Activated naive CD8-positive, alpha-beta T cell treated with anti-CD3 and anti-CD28 coated beads, Interleukin-2, amount 10 ng/mL, durations not matched to agents 7 days and 5 days (primary cell): ENCODE results near the gene RNU2-63P. TPM values are rescaled to one million over a fixed set of nuclear protein-coding genes. Genes with fewer than 3 reads are reported as not detected.
A peak's percentile ranks its signal among the peaks of the same experiment; 100 is the strongest.
"Not testable (repeated sequence)": the region's sequence is repeated elsewhere in the genome, so short reads cannot be mapped to it uniquely, and the experiment has no call there.

Source experiments
- ATAC-seq: fragments of 150-1000 bp; cut with Tn5 transposase; one replicate; pipeline ENCODE4 v1.10.0; 2021; ENCODE audit warnings: low read depth, moderate library complexity
- POLR2A ChIA-PET: fragments of 350-600 bp; sonication (Branson Sonifier 250); formaldehyde crosslinking; loops from one replicate; lab custom pipeline; 2021; ENCODE audit warnings: antibody characterized with exemption; lab: Charles Lee
- DNase-seq: peaks from one replicate; pipeline ENCODE4 v3.0.0; 2021
- H3K27ac Mint-ChIP-seq: one replicate; pipeline ENCODE4 v1.8.0; 2022; ENCODE audit warnings: mild to moderate bottlenecking, mixed read lengths
- H3K27me3 Mint-ChIP-seq: one replicate; pipeline ENCODE4 v1.8.0; 2022; ENCODE audit warnings: mild to moderate bottlenecking, moderate library complexity, mixed read lengths
- H3K36me3 Mint-ChIP-seq: one replicate; pipeline ENCODE4 v1.8.0; 2021; ENCODE audit warnings: mild to moderate bottlenecking, mixed read lengths
- H3K4me1 Mint-ChIP-seq: one replicate; pipeline ENCODE4 v1.8.0; 2021; ENCODE audit warnings: mixed read lengths
- H3K4me3 Mint-ChIP-seq: one replicate; pipeline ENCODE4 v1.8.0; 2022; ENCODE audit warnings: mild to moderate bottlenecking, moderate library complexity, mixed read lengths
- H3K9me3 Mint-ChIP-seq: one replicate; pipeline ENCODE4 v1.8.0; 2021; ENCODE audit warnings: mixed read lengths
- total RNA-seq, 2 experiments: library from RNA; stranded (reverse); gene quantifications; one replicate each; pipeline ENCODE4 v1.2.3, GENCODE V29; 2021

RNU2-63P gene
- total RNA-seq, 2 experiments from 2014 or later, result 21.5 to 24.3 TPM

GRCh38 chr2:88018909-88019308 is 2.6 kb upstream of the RNU2-63P start:
- POLR2A ChIA-PET, result no interaction called here
- H3K9me3 Mint-ChIP-seq, result peaks cover 5% of the 10 kb centered on the region
- no peak overlapping the region for H3K27ac Mint-ChIP-seq
- peaks cover 4% of the 10 kb centered on the region for H3K36me3 Mint-ChIP-seq
- H3K4me3 Mint-ChIP-seq, result no peak overlapping the region
- peaks cover 1% of the 10 kb centered on the region for H3K27me3 Mint-ChIP-seq
- H3K4me1 Mint-ChIP-seq, result peaks cover 18% of the 10 kb centered on the region
- DNase-seq, result no peak
- no peak for ATAC-seq

- H3K27me3 Mint-ChIP-seq, ATAC-seq, H3K9me3 Mint-ChIP-seq, H3K27ac Mint-ChIP-seq, H3K36me3 Mint-ChIP-seq, DNase-seq, POLR2A ChIA-PET: not testable (repeated sequence)
- Mint-ChIP-seq H3K4me1 (peaks cover 18% of the 10 kb centered on the region), H3K4me3 (peak overlapping the region; percentile 98)
Measured at GRCh38 chr2:88018077-88018805, 1.9 kb upstream of the RNU2-63P start.

GRCh38 chr2:88017780-88018038 is 1.4 kb upstream of the RNU2-63P start:
- ATAC-seq, DNase-seq, H3K36me3 Mint-ChIP-seq, H3K9me3 Mint-ChIP-seq, H3K27me3 Mint-ChIP-seq, POLR2A ChIA-PET: not testable (repeated sequence)
- peak overlapping the region; percentile 98 for H3K4me3 Mint-ChIP-seq
- H3K4me1 Mint-ChIP-seq, result peaks cover 18% of the 10 kb centered on the region
- peak overlapping the region; percentile 96 for H3K27ac Mint-ChIP-seq

- H3K27me3 Mint-ChIP-seq, result peaks cover 3% of the 10 kb centered on the region
- H3K4me1 Mint-ChIP-seq, result peaks cover 18% of the 10 kb centered on the region
- H3K4me3 Mint-ChIP-seq, result peak overlapping the region; percentile 98
- no peak for DNase-seq
- POLR2A ChIA-PET, result interaction anchor here (0.6 to 2.4 kb wide), 9 partner anchors 9 to 155 kb away, joined by 3 to 12 read pairs (median 4); no protein-coding TSS in a partner anchor
- peak; percentile 65 for ATAC-seq
- peaks cover 4% of the 10 kb centered on the region for H3K36me3 Mint-ChIP-seq
- peaks cover 5% of the 10 kb centered on the region for H3K9me3 Mint-ChIP-seq
- H3K27ac Mint-ChIP-seq, result peak overlapping the region; percentile 96
Measured at GRCh38 chr2:88016960-88017779, 823 bp upstream of the RNU2-63P start.

- Mint-ChIP-seq H3K27ac (no peak overlapping the region), H3K36me3 (no peaks in the 10 kb centered on the region), H3K27me3 (peaks cover 1% of the 10 kb centered on the region), H3K4me1 (peaks cover 3% of the 10 kb centered on the region), H3K4me3 (no peak overlapping the region), H3K9me3 (no peaks in the 10 kb centered on the region)
- ATAC-seq (no peak), DNase-seq (no peak)
- POLR2A ChIA-PET, result no interaction called here
Measured at GRCh38 chr2:88011011-88011410, 5.3 kb downstream of the RNU2-63P start.

GRCh38 chr2:88010136-88010535 is 6.2 kb downstream of the RNU2-63P start:
- H3K9me3 Mint-ChIP-seq, result no peaks in the 10 kb centered on the region
- POLR2A ChIA-PET, result no interaction called here
- ATAC-seq (no peak), DNase-seq (no peak)
- no peak overlapping the region for H3K4me3 Mint-ChIP-seq
- H3K27me3 Mint-ChIP-seq, result peaks cover 1% of the 10 kb centered on the region
- H3K27ac Mint-ChIP-seq, result no peak overlapping the region
- no peaks in the 10 kb centered on the region for H3K36me3 Mint-ChIP-seq
- no peaks in the 10 kb centered on the region for H3K4me1 Mint-ChIP-seq

- no peak overlapping the region for H3K4me3 Mint-ChIP-seq
- H3K27me3 Mint-ChIP-seq, result no peaks in the 10 kb centered on the region
- no peaks in the 10 kb centered on the region for H3K9me3 Mint-ChIP-seq
- DNase-seq (no peak), ATAC-seq (no peak)
- POLR2A ChIA-PET, result interaction anchor here (1.4 kb wide), 1 partner anchor 10 kb away, joined by 5 read pairs; the partner anchor contains the start of gene RNU2-63P
- H3K27ac Mint-ChIP-seq, result no peak overlapping the region
- no peaks in the 10 kb centered on the region for H3K36me3 Mint-ChIP-seq
- no peaks in the 10 kb centered on the region for H3K4me1 Mint-ChIP-seq
Measured at GRCh38 chr2:88006912-88007439, 9.4 kb downstream of the RNU2-63P start.

GRCh38 chr2:88005776-88006175 is 10.6 kb downstream of the RNU2-63P start:
- Mint-ChIP-seq H3K27ac (no peak overlapping the region), H3K9me3 (no peaks in the 10 kb centered on the region), H3K27me3 (peaks cover 2% of the 10 kb centered on the region), H3K36me3 (no peaks in the 10 kb centered on the region), H3K4me1 (peaks cover 2% of the 10 kb centered on the region), H3K4me3 (no peak overlapping the region)
- DNase-seq (no peak), ATAC-seq (no peak)
- POLR2A ChIA-PET, result no interaction called here

GRCh38 chr2:88003074-88003755 is 13.1 kb downstream of the RNU2-63P start:
- POLR2A ChIA-PET, result no interaction called here
- Mint-ChIP-seq H3K27ac (no peak overlapping the region), H3K9me3 (no peaks in the 10 kb centered on the region), H3K27me3 (peaks cover 2% of the 10 kb centered on the region), H3K4me3 (no peak overlapping the region), H3K4me1 (peaks cover 2% of the 10 kb centered on the region), H3K36me3 (no peaks in the 10 kb centered on the region)
- DNase-seq (no peak), ATAC-seq (no peak)

- H3K4me1 Mint-ChIP-seq, result peaks cover 2% of the 10 kb centered on the region
- DNase-seq (no peak), ATAC-seq (no peak)
- H3K27ac Mint-ChIP-seq, result no peak overlapping the region
- peaks cover 2% of the 10 kb centered on the region for H3K27me3 Mint-ChIP-seq
- H3K9me3 Mint-ChIP-seq, result no peaks in the 10 kb centered on the region
- POLR2A ChIA-PET, result interaction anchor here (1.0 kb wide), 1 partner anchor 14 kb away, joined by 3 read pairs; no protein-coding TSS in a partner anchor
- no peak overlapping the region for H3K4me3 Mint-ChIP-seq
- H3K36me3 Mint-ChIP-seq, result no peaks in the 10 kb centered on the region
Measured at GRCh38 chr2:88002359-88002707, 14.0 kb downstream of the RNU2-63P start.

GRCh38 chr2:88000474-88000873 is 15.9 kb downstream of the RNU2-63P start:
- H3K4me3 Mint-ChIP-seq, H3K9me3 Mint-ChIP-seq, POLR2A ChIA-PET, H3K36me3 Mint-ChIP-seq, H3K27ac Mint-ChIP-seq, ATAC-seq, DNase-seq, H3K27me3 Mint-ChIP-seq, H3K4me1 Mint-ChIP-seq: not testable (repeated sequence)

- Mint-ChIP-seq H3K9me3 (no peaks in the 10 kb centered on the region), H3K36me3 (no peaks in the 10 kb centered on the region), H3K4me3 (no peak overlapping the region), H3K27me3 (peaks cover 2% of the 10 kb centered on the region), H3K4me1 (peaks cover under 1% of the 10 kb centered on the region), H3K27ac (no peak overlapping the region)
- ATAC-seq (no peak), DNase-seq (no peak)
- POLR2A ChIA-PET, result no interaction called here
Measured at GRCh38 chr2:87996570-87996969, 19.8 kb downstream of the RNU2-63P start.

GRCh38 chr2:87995756-87996155 is 20.6 kb downstream of the RNU2-63P start:
- no peaks in the 10 kb centered on the region for H3K36me3 Mint-ChIP-seq
- ATAC-seq, result no peak
- POLR2A ChIA-PET, result no interaction called here

More at GRCh38 chr2:87995756-87996155, 20.6 kb downstream of the RNU2-63P start:
- Mint-ChIP-seq H3K27ac (no peak overlapping the region), H3K4me3 (no peak overlapping the region), H3K27me3 (peaks cover 2% of the 10 kb centered on the region), H3K4me1 (no peaks in the 10 kb centered on the region), H3K9me3 (no peaks in the 10 kb centered on the region)
- no peak for DNase-seq
